Activated naive CD4-positive, alpha-beta T cell treated with anti-CD3 and anti-CD28 coated beads, Interleukin-2, amount 50 U/mL, for 72 hours (primary cell): ENCODE measurements around the gene CCDC40. TPM values are rescaled to one million over a fixed set of nuclear protein-coding genes. Genes with fewer than 3 reads are reported as not detected.
"Not testable (repeated sequence)": the region's sequence is repeated elsewhere in the genome, so short reads cannot be mapped to it uniquely, and the experiment has no call there.

ENCODE experiments used
- ATAC-seq, 2 donors: fragments of 150-1000 bp; cut with Tn5 transposase; 2 replicates each; pipeline ENCODE4 v1.10.0; 2021; ENCODE audit warnings: mild to moderate bottlenecking in 2 of 2, moderate library complexity in 2 of 2
- DNase-seq, 2 donors: peaks; one replicate each; pipeline ENCODE4 v3.0.0; 2021 to 2022; ENCODE audit warnings: low spot score in 2 of 2
- H3K27ac Mint-ChIP-seq, 2 donors: one replicate each; pipeline ENCODE4 v1.8.0; 2022; ENCODE audit warnings: mild to moderate bottlenecking in 2 of 2, mixed read lengths in 2 of 2
- H3K36me3 Mint-ChIP-seq, 2 donors: one replicate each; pipeline ENCODE4 v1.8.0; 2022; ENCODE audit warnings: mixed read lengths in 2 of 2
- H3K9me3 Mint-ChIP-seq, 2 donors: one replicate each; pipeline ENCODE4 v1.8.0; 2022; ENCODE audit warnings: mixed read lengths in 2 of 2
- total RNA-seq, 2 donors: library from RNA; stranded (reverse); gene quantifications; one replicate each; pipeline ENCODE4 v1.2.3, GENCODE V29; 2022

Gene CCDC40
- total RNA-seq, 2 donors from 2014 or later = 0.45 to 0.50 TPM

DNA sequence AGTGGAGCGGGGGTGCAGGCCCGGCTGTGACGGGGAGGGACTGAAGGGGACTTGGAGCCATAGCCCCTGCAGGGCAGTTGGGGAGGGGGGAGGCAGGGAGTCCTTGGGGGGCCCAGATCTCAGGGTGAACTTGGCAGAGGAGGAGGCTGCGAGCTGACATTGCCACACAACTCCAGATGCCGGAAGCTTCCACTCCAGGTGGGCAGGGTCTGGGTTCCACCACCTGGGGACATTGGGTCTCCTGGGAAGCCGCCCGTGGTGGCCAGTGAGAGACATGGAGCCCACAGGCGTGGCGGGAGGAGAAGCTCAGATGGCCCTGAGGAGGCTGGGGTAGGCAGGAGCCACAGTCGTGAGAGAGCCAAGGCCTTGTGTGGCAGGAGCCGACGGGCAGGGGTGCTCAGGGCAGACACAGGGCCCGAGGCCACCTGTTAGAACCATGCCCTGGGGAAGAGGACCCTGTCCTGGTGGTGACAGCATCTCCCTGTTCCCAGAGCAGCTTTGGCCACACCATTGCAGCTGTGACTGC is 46.8 kb downstream of the CCDC40 start:
- ATAC-seq (no peak), DNase-seq (no peak)
- Mint-ChIP-seq H3K9me3 (no peaks in the 10 kb centered on the region), H3K27ac (no peak overlapping the region), H3K36me3 (no peaks in the 10 kb centered on the region)

GRCh38 chr17:80084773-80085172 is 48.3 kb downstream of the CCDC40 start:
- no peak for DNase-seq
- Mint-ChIP-seq H3K9me3 (no peaks in the 10 kb centered on the region), H3K36me3 (no peaks in the 10 kb centered on the region), H3K27ac (no peak overlapping the region)
- no peak for ATAC-seq

- no peak overlapping the region for H3K27ac Mint-ChIP-seq
- no peak for ATAC-seq
- no peaks in the 10 kb centered on the region for H3K9me3 Mint-ChIP-seq
- H3K36me3 Mint-ChIP-seq = no peaks in the 10 kb centered on the region
- no peak for DNase-seq
Measured at GRCh38 chr17:80086081-80086480, 49.6 kb downstream of the CCDC40 start.

GRCh38 chr17:80086616-80087015 is 50.2 kb downstream of the CCDC40 start:
- no peak overlapping the region for H3K27ac Mint-ChIP-seq
- H3K9me3 Mint-ChIP-seq = no peaks in the 10 kb centered on the region

DNA sequence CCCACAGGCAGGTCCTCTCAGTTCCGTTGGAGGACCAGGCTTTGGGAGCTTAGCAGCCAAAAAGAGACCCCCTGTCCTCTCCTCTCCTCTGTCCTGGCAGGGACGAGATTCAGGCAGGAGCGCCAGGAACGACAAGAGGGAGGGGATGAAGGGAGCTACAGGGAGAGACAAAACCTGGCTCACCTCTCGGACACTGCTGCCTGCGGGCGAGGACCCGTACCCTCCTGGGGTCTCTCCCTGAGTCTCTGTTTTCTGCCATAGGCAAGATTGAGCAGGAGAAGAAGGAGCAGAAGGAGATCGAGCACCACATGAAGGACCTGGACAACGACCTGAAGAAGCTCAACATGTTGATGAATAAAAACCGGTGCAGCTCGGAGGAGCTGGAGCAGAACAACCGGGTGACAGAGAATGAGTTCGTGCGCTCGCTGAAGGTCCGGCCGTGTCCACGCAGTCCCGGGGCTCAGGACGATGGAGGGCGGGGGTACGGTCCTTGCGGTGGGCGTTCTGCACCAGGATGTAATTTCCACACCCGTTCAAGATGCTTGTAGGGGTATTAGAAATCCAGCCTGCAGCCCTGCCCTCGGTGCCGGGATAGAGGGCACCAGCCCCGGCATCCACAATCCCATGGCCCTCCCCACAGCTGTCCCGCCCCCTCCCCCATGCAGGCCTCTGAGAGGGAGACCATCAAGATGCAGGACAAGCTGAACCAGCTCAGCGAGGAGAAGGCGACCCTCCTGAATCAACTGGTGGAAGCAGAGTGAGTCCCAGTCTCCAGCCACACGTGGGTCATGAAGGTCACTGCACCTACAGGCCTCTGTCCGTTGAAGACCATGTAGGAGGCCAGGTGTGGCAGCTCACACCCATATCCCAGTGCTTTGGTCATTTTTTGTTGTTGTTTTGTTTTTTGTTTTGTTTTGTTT is 51.2 kb downstream of the CCDC40 start:
- H3K9me3 Mint-ChIP-seq = no peaks in the 10 kb centered on the region
- H3K36me3 Mint-ChIP-seq = no peaks in the 10 kb centered on the region
- ATAC-seq (no peak), DNase-seq (no peak)
- peak overlapping the region in 1 of 2 donors; percentile 33 for H3K27ac Mint-ChIP-seq

More at GRCh38 chr17:80086616-80087015, 50.2 kb downstream of the CCDC40 start:
- no peaks in the 10 kb centered on the region for H3K36me3 Mint-ChIP-seq
- DNase-seq (no peak), ATAC-seq (no peak)

DNA sequence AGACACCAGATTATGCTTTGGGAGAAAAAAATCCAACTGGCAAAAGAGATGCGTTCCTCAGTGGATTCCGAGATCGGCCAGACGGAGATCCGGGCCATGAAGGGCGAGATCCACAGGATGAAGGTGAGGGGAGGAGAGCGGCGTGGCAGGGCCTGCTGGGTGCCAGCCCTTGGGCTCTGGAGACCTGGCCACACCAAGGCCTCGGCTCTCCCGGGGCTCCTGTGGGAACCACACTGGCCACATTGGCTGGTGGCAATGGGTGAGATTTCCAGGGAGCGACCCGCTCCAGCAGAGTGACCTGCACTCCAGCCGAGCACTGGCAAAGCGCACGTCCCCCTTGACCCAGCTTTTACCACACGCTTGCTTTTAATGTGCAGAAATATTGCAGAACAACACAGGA is 53.3 kb downstream of the CCDC40 start:
- DNase-seq = no peak
- Mint-ChIP-seq H3K36me3 (no peaks in the 10 kb centered on the region), H3K27ac (no peak overlapping the region), H3K9me3 (no peaks in the 10 kb centered on the region)
- ATAC-seq = no peak

DNA sequence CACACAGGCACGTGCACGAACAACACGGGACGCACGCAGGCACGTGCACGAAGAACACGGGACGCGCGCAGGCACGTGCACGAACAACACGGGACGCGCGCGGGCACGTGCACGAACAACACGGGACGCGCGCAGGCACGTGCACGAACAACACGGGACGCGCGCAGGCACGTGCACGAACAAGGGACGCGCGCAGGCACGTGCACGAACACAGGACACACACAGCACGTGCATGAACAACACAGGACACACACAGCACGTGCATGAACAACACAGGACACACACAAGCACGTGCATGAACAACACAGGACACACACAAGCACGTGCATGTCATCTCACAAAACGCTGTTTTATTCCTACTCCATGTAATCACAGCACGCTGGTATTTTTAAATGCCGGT is 53.7 kb downstream of the CCDC40 start:
- ATAC-seq = not testable (repeated sequence)

GRCh38 chr17:80091376-80091775 is 54.9 kb downstream of the CCDC40 start:
- no peak overlapping the region for H3K27ac Mint-ChIP-seq
- no peak for DNase-seq
- H3K9me3 Mint-ChIP-seq = no peaks in the 10 kb centered on the region
- no peak for ATAC-seq
- H3K36me3 Mint-ChIP-seq = no peaks in the 10 kb centered on the region

More for the DNA sequence above, 53.7 kb downstream of the CCDC40 start:
- DNase-seq, H3K9me3 Mint-ChIP-seq, H3K36me3 Mint-ChIP-seq, H3K27ac Mint-ChIP-seq: not testable (repeated sequence)

GRCh38 chr17:80092959-80093358 is 56.5 kb downstream of the CCDC40 start:
- ATAC-seq = no peak
- H3K36me3 Mint-ChIP-seq = no peaks in the 10 kb centered on the region
- no peak overlapping the region for H3K27ac Mint-ChIP-seq
- no peak for DNase-seq
- no peaks in the 10 kb centered on the region for H3K9me3 Mint-ChIP-seq

DNA sequence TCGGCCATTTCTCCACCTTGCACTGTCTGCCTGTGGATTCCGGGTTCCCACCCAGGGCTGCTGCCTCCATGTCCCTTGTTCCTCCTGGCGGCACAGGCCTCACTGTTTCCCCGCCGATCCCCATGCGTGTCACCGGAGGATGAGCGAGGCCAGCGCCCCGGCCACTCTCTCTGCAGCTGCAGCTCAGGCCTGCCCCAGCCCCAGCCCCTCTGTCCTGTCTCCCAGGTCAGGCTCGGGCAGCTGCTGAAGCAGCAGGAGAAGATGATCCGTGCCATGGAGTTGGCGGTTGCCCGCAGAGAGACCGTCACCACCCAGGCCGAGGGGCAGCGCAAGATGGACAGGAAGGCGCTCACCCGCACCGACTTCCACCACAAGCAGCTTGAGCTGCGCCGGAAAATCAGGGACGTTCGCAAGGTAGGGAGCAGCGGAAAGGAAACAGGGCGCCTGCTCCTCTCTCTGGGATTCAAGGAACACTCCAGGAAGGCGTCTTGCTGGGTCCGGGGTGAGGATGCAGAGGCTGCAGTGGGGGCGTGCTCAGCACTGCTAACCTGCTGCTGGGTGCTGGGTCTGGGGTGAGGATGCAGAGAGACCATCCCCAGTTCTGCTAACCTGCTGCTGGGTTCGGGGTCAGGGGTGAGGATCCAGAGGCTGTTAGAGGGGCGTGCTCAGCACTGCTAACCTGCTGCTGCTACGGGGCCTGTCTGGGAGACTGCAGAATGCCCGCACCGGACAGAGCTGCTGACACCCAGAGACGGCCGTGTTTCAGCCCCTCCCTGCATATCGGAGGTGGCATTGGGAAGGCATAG is 58.8 kb downstream of the CCDC40 start:
- Mint-ChIP-seq H3K9me3 (no peaks in the 10 kb centered on the region), H3K36me3 (no peaks in the 10 kb centered on the region), H3K27ac (peak overlapping the region in 1 of 2 donors; percentile 16)
- DNase-seq (no peak), ATAC-seq (no peak)

- no peaks in the 10 kb centered on the region for H3K9me3 Mint-ChIP-seq
- no peak overlapping the region for H3K27ac Mint-ChIP-seq
- DNase-seq (no peak), ATAC-seq (no peak)
- H3K36me3 Mint-ChIP-seq = no peaks in the 10 kb centered on the region
Measured at GRCh38 chr17:80095844-80096475, 59.5 kb downstream of the CCDC40 start.

DNA sequence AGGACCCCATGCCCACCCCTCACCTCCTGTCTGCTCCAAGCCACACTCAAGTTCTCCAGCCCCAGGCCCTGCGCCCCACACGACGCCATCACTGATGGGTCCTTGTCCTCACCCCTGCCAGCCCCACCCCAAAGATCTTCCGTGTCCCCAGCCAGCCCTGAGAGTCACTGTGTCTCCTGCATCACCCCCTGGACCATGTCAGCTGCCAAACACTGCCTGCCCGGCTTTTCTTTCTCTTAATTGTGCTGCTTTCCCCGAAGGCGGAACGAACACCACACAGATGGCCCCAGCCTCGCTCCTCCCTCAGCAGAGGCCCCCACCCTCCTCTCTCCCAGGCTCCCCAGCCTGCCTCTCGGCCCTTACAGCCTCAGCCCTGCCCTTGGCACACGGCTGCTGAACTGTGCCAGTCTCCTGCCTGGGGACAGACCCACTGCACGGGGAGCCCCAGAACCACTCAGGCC is 60.1 kb downstream of the CCDC40 start:
- DNase-seq = no peak
- Mint-ChIP-seq H3K9me3 (no peaks in the 10 kb centered on the region), H3K27ac (no peak overlapping the region), H3K36me3 (no peaks in the 10 kb centered on the region)
- no peak for ATAC-seq

- H3K9me3 Mint-ChIP-seq = no peaks in the 10 kb centered on the region
- H3K36me3 Mint-ChIP-seq = peaks cover 0 to 5% of the 10 kb centered on the region in 2 donors
- no peak for DNase-seq
- no peak overlapping the region for H3K27ac Mint-ChIP-seq
- no peak for ATAC-seq
Measured at GRCh38 chr17:80097127-80097621, 60.7 kb downstream of the CCDC40 start.

- peaks cover 0 to 6% of the 10 kb centered on the region in 2 donors for H3K36me3 Mint-ChIP-seq
- ATAC-seq (no peak), DNase-seq (no peak)
- no peaks in the 10 kb centered on the region for H3K9me3 Mint-ChIP-seq
- no peak overlapping the region for H3K27ac Mint-ChIP-seq
Measured at GRCh38 chr17:80097844-80098691, 61.6 kb downstream of the CCDC40 start.

DNA sequence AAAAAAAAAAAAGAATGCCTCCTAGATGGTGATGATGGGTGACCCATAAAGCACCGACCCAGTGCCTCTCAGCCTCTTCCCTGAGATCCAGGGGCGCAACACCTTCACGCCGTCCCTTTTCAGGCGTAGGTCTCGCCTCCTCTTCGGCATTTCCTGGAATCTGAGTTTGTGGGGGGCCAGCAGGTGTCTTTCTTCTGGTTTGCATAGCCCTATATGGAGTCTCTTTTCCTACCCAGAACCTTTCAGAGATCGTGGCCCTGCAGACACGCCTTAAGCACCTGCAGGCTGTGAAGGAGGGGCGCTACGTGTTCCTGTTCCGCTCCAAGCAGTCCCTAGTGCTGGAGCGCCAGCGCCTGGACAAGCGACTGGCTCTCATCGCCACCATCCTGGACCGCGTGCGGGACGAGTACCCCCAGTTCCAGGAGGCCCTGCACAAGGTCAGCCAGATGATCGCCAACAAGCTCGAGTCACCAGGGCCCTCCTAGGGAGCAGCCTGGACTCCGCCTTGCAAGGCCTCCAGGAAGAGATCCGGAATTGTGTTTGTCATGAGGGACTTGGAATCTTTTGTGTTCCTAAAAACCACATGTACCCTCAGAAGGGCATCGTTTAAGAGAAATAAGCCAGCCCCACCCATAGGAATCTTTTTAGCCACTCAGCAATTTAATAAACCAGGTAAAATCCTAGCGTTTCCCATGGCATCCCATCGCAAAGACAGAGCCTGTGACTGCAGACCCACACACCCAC is 63.0 kb downstream of the CCDC40 start:
- Mint-ChIP-seq H3K27ac (no peak overlapping the region), H3K36me3 (peaks cover 0 to 6% of the 10 kb centered on the region in 2 donors), H3K9me3 (no peaks in the 10 kb centered on the region)
- DNase-seq = no peak
- no peak for ATAC-seq
